HG03457 (cell line): Measurements from ENCODE around the gene CRISP3.

ENCODE experiments used
- ATAC-seq: cut with Tn5 transposase; IDR thresholded peaks from one replicate; pipeline ENCODE4 v1.9.1; 2021; ENCODE audit warnings: moderate number of reproducible peaks; ENCODE audit not compliant: unreplicated experiment

Gene CRISP3

DNA sequence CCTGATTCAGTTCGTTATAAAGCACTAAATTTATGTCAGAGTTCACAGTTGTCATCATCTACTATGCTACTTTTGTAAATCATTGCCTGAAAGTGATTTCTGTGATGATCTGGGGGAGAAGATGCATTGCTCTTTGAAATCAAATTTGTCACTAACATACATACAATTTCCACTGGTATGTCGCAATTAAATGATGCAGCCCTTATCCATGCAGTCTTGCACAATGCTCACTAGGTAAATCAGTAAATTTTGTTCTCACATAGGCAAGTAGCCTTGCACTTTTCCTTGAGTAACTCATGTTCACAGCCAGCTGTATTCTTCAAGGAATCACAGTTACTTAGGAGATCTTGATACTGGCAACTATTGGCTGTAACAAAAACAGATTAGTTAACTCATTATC lies 51.7 kb downstream of the CRISP3 start:
- no peak for ATAC-seq
